Endodermal cell (in vitro differentiated cells): Measurements from ENCODE around the gene TBR1. TPM values are rescaled to one million over a fixed set of nuclear protein-coding genes. Genes with fewer than 3 reads are reported as not detected.

Source experiments
- DNase-seq: peaks from one replicate; pipeline ENCODE4 v3.0.0-alpha.2; 2017
- H3K27ac ChIP-seq: 2 replicates; pipeline ENCODE4 v1.5.1; 2013; ENCODE audit warnings: mild to moderate bottlenecking, low read depth, low read length, moderate library complexity
- H3K27me3 ChIP-seq: 2 replicates; pipeline ENCODE4 v1.6.1; 2013; ENCODE audit warnings: mild to moderate bottlenecking, low read length, moderate library complexity; ENCODE audit not compliant: insufficient read depth, control insufficient read depth, poor library complexity, severe bottlenecking
- H3K36me3 ChIP-seq: 2 replicates; pipeline ENCODE4 v1.7.0; 2013; ENCODE audit warnings: mild to moderate bottlenecking, low read length, moderate library complexity; ENCODE audit not compliant: control insufficient read depth, insufficient read depth
- H3K4me1 ChIP-seq: one replicate; pipeline ENCODE4 v1.7.0; 2013; ENCODE audit warnings: low read length; ENCODE audit not compliant: control insufficient read depth, insufficient read depth
- H3K4me3 ChIP-seq: 2 replicates; pipeline ENCODE4 v1.5.1; 2013; ENCODE audit warnings: mild to moderate bottlenecking, low read length, moderate library complexity
- H3K9ac ChIP-seq: 2 replicates; pipeline ENCODE4 v1.6.1; 2013; ENCODE audit warnings: mild to moderate bottlenecking, low read length, moderate library complexity; ENCODE audit not compliant: poor library complexity, severe bottlenecking; ENCODE audit errors: extremely low read depth
- H3K9me3 ChIP-seq: 2 replicates; pipeline ENCODE4 v1.6.1; 2013; ENCODE audit warnings: mild to moderate bottlenecking, low read length, moderate library complexity; ENCODE audit not compliant: control insufficient read depth
- H3K27ac Mint-ChIP-seq: 2 replicates; pipeline ENCODE4 v1.8.0; 2020; ENCODE audit warnings: mixed read lengths
- H3K27me3 Mint-ChIP-seq: 2 replicates; pipeline ENCODE4 v1.8.0; 2021; ENCODE audit warnings: mild to moderate bottlenecking, mixed read lengths; ENCODE audit not compliant: insufficient read depth
- H3K36me3 Mint-ChIP-seq: 2 replicates; pipeline ENCODE4 v1.8.0; 2020; ENCODE audit warnings: low read depth, mixed read lengths
- H3K4me1 Mint-ChIP-seq: 2 replicates; pipeline ENCODE4 v1.8.0; 2020; ENCODE audit warnings: mixed read lengths
- H3K4me3 Mint-ChIP-seq: 2 replicates; pipeline ENCODE4 v1.8.0; 2020; ENCODE audit warnings: mild to moderate bottlenecking, moderate library complexity, mixed read lengths
- H3K9me3 Mint-ChIP-seq: 2 replicates; pipeline ENCODE4 v1.8.0; 2020; ENCODE audit warnings: mild to moderate bottlenecking, mixed read lengths
- CTCF ChIP-seq: fragments of 200-600 bp; sonication (generic); conservative IDR thresholded peaks from 2 replicates; pipeline ENCODE4 v1.5.0; 2021; ENCODE audit warnings: antibody characterized with exemption, mild to moderate bottlenecking
- WGBS, 2 experiments: methylation state at CpG; one replicate each; pipeline versions ENCODE4 v1.1.5 to v1.1.7; 2013; ENCODE audit warnings: missing lambda C conversion rate in 2 of 2, mixed read lengths in 1 of 2; ENCODE audit not compliant: insufficient coverage in 1 of 2, insufficient read length in 1 of 2; 5-methylcytosine and 5-hydroxymethylcytosine counted together
- total RNA-seq, 2 donors: library from RNA; stranded (reverse); fragmentation: NEBNext Ultra II Directional in 1 of 2; extraction: Animal tissue kit (Norgen Biotek cat#: 25700) in 1 of 2; gene quantifications; 2 replicates in 1 of 2; 3 replicates in 1 of 2; pipeline ENCODE4 v1.2.1, GENCODE V29; 2021

The TBR1 gene
- total RNA-seq, 2 donors from 2014 or later: 1.2 to 2.4 TPM

GRCh38 chr2:161474920-161475319 lies 58.8 kb downstream of the TBR1 start:
- Histone ChIP-seq H3K4me3 (no peak overlapping the region), H3K9me3 (peaks cover 8% of the 10 kb centered on the region), H3K9ac (no peak overlapping the region), H3K36me3 (no peaks in the 10 kb centered on the region), H3K27me3 (no peaks in the 10 kb centered on the region), H3K4me1 (no peaks in the 10 kb centered on the region), H3K27ac (no peak overlapping the region)
- H3K27ac Mint-ChIP-seq: no peak overlapping the region
- WGBS, 2 experiments: 75% methylated on average over 2 of the region's 2 CpGs; no CpG with 5 or more reads in 1 of the 2 experiments
- no peak for TF ChIP-seq CTCF
- H3K27me3 Mint-ChIP-seq: no peaks in the 10 kb centered on the region
- no peaks in the 10 kb centered on the region for H3K4me1 Mint-ChIP-seq
- no peak overlapping the region for H3K4me3 Mint-ChIP-seq
- peaks cover 18% of the 10 kb centered on the region for H3K9me3 Mint-ChIP-seq
- DNase-seq: no peak
- H3K36me3 Mint-ChIP-seq: no peaks in the 10 kb centered on the region

Other genes starting within 250 kb of the TBR1 start
- gene PSMD14, start 107.9 kb upstream of the TBR1 start, total RNA-seq: 10 to 100 TPM; 78.3 to 86.2 TPM
- under 1 TPM; 0.13 to 0.89 TPM for gene SLC4A10, start 208.1 kb downstream of the TBR1 start, total RNA-seq